HG03025 (cell line): ENCODE measurements around the gene WNT2B.

Experiments used
- ATAC-seq: cut with Tn5 transposase; IDR thresholded peaks from one replicate; pipeline ENCODE4 v1.9.1; 2021; ENCODE audit warnings: mild to moderate bottlenecking, moderate library complexity; ENCODE audit not compliant: unreplicated experiment, low FRiP score

WNT2B gene

GRCh38 chr1:112504001-112504660 lies 4.6 kb upstream of the WNT2B start:
- ATAC-seq = no peak

DNA sequence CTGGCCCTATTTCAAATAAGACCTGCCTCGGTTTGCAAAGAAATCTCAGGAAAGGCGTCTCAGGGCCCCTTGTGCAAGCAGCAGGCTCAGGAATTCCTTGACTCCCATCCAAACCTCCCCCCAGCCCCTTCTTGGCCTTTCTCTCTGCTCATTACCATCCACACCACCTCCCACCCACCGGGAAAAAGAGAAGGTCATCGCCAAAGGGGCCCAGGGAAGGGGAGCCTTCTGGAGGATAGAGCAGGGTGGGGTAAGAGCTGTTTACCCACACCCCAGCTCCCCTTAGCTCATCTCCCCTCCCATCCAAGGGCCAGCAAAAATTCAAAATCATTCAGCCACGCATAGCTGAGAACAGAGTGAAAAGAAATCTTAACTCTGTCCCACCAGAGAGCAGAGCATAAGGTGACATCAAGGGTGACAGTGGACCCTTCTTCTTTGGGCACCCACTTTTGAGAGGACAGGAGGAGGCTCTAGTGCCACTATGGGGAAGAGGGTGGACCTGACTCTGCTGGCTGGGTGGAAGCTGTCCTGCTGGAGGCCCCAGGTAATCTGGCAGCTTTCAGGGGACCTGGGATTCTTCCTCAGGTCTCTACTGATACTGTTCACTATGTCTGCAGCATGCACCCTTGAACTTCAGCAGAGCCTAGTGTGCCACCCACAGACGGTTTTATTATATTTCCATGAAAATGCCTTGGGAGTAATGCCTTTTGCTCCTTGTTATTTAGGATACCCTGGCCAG lies 3.9 kb upstream of the WNT2B start:
- ATAC-seq = no peak

- ATAC-seq = no peak
Observed at GRCh38 chr1:112505400-112505785, 3.4 kb upstream of the WNT2B start.

GRCh38 chr1:112505878-112506277 lies 2.9 kb upstream of the WNT2B start:
- ATAC-seq = no peak

DNA sequence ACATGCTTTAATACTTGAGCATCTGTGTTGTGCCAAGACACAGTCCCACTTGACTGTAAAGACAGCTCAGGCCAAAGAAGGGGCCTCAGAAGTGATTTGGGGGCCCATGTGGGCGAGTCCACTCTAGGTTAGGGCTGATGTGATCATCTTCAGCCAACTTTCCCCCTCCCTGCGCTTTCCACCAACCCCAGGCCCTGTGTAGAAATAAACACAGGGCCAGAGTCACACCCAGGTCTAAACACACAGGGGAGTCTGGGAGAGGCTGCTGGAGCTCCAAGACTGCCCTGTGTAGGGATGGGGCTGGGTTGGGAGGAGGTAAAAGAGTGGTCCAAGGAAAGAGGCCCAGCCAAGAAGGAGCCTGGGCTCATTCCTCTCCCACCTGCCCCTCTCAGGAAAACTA lies 2.5 kb upstream of the WNT2B start:
- no peak for ATAC-seq

- ATAC-seq = no peak
Observed at GRCh38 chr1:112506731-112507130, 2.0 kb upstream of the WNT2B start.

DNA sequence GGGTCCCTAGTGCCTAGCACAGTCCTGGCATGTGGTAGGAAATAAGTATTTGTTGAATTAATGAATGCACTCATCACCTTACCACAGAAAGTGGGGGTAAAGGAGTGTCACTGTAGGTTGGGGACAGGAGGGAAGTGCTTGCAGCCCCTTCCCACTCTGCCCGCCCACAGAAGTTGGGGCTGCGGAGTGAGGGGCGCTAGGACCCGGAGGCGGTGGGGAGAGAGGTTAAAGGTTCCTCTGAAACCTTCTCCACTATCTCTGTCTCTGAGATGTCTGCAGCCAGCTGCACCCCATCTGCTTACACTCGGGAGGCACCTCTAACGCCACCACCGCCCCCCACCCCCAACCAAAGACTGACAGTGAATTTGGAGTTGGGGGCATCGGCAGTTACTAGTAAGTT lies 1.4 kb upstream of the WNT2B start:
- no peak for ATAC-seq

DNA sequence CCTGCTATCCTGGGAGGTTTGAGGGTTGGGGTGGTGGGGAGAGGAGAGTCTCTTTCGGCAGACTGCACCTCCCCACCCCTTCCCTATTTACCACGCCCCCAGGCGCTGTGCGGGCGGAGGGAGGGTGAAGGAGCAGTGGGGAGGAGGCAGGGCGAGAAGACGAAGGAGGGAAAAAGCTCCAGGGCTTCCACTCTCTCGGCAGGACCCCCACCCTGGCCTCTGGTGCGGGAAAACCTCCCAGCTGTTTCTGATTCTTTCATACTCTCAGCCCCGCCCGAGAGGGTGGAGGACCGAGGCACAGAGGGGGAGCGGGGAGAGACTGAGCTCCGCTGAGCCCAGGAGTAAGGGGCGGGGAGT lies 866 bp upstream of the WNT2B start:
- ATAC-seq = no peak

- ATAC-seq = no peak
Observed at GRCh38 chr1:112509005-112509659, 367 bp downstream of the WNT2B start.

GRCh38 chr1:112509660-112510178 lies 954 bp downstream of the WNT2B start:
- no peak for ATAC-seq

DNA sequence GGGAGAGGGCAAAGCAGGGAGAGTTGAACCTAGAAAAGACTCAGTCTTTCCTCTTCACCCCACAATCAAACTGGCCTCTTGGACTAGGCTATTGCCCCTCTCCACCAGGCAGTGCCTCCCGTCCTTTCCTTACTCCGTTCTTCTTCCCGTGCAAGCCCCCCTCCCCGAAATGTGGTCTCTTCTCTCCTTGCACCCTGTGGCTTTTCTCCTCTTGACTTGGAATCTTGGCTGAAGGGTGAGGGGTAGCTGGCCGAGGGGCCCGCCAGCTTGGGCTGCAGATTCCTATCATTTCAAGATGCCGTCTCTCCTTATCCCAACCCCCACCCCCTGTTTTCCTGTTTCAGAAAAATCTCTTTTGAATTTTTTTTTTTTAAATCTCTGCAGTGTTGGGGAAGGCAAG lies 1.6 kb downstream of the WNT2B start:
- no peak for ATAC-seq

GRCh38 chr1:112511897-112512296 lies 3.1 kb downstream of the WNT2B start:
- no peak for ATAC-seq

- ATAC-seq = no peak
Observed at GRCh38 chr1:112513112-112513870, 4.5 kb downstream of the WNT2B start.

- ATAC-seq = no peak
Observed at GRCh38 chr1:112514901-112515300, 6.1 kb downstream of the WNT2B start.

- no peak for ATAC-seq
Observed at GRCh38 chr1:112515311-112516009, 6.7 kb downstream of the WNT2B start.

DNA sequence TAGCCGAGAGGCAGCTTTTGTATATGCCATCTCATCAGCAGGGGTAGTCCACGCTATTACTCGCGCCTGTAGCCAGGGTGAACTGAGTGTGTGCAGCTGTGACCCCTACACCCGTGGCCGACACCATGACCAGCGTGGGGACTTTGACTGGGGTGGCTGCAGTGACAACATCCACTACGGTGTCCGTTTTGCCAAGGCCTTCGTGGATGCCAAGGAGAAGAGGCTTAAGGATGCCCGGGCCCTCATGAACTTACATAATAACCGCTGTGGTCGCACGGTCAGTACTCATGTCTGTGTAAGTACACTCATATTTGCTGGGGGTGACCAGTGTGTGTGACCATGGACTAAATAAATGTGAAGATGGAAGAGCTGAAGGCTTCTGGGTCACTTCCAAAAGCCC lies 7.4 kb downstream of the WNT2B start:
- ATAC-seq = no peak

DNA sequence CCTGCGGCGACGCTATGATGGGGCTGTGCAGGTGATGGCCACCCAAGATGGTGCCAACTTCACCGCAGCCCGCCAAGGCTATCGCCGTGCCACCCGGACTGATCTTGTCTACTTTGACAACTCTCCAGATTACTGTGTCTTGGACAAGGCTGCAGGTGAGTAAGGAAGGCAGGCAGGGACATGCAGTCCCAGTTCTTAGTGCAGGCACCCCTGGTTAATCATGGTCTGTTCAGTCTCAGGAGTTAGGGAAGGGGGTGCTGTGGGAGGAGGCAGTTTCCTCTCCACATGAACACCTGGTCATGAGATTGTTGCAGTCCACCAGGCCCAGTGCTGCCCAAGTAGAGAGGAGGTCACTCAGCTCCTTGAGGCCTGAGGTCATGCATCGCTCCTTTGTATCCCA lies 8.5 kb downstream of the WNT2B start:
- ATAC-seq = no peak

DNA sequence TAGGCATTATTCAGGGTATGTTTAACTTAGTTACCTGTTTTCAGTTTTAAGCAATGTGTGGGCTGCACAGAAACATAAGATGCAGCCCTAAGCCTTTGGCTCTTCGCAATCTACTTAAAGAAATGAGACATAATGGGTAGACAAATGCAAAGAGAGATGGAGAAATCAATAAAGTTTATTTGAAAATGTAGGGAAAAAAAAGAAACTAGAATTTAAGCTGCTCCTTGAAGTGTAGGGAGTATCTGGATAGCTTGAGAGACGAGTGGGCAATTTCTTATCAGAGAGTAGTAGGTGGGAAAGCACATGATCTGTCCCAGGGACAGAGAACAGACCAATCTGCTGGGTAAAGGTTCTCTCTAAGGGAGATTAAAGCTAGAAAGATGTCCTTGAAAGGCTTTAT lies 8.9 kb downstream of the WNT2B start:
- ATAC-seq = no peak

DNA sequence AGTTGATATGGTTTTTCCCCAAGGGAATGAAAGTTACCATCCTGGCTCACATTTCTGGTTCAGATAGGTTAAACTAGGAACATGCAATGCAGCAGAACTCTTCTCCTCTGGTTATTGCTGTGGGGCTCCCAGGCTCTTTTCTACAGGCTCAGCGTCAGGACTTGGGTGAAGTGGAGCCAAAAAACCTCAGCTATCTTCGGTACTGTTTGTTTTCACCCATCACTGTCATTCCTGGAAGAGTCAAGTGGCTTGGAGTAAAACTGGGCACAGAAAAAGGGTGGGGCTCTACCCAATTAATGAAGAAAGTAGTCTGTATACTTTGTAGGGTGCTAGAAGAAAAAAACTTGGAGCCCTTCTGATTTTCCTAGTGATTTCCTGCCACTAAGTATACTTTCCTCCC lies 9.4 kb downstream of the WNT2B start:
- ATAC-seq = no peak

- ATAC-seq = no peak
Observed at GRCh38 chr1:112520166-112520565, 11.4 kb downstream of the WNT2B start.
